ENCODE measurements around the gene ARHGEF38.

DNA sequence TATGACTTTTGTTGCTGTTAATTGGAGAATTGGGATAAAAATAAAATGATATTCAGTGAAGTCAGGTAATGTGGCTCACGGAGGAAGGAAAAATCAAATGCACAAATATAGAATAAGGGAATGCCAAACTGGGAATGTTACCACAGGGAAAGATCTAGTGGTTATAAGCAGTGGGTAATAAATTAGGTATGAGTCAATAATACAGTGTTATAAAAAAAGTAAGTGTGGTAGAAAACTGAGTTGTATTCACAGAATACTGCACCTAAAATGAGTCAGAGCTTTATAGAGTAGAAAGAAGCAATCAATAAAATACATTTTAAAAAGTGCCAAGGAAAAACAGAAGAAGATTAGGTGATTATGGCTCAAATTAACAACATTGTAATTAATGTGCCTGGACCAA is 121.6 kb downstream of the ARHGEF38 start:
- TF ChIP-seq, protein P1, sequence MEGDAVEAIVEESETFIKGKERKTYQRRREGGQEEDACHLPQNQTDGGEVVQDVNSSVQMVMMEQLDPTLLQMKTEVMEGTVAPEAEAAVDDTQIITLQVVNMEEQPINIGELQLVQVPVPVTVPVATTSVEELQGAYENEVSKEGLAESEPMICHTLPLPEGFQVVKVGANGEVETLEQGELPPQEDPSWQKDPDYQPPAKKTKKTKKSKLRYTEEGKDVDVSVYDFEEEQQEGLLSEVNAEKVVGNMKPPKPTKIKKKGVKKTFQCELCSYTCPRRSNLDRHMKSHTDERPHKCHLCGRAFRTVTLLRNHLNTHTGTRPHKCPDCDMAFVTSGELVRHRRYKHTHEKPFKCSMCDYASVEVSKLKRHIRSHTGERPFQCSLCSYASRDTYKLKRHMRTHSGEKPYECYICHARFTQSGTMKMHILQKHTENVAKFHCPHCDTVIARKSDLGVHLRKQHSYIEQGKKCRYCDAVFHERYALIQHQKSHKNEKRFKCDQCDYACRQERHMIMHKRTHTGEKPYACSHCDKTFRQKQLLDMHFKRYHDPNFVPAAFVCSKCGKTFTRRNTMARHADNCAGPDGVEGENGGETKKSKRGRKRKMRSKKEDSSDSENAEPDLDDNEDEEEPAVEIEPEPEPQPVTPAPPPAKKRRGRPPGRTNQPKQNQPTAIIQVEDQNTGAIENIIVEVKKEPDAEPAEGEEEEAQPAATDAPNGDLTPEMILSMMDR (conservative IDR thresholded peaks at IDR 0.05), result no peak
- no peak for TF ChIP-seq ZFX (IDR thresholded peaks at IDR 0.05)

Data from C4-2B (cell line).